Measurements from ENCODE around the gene PTPN12. TPM values are rescaled to one million over a fixed set of nuclear protein-coding genes. Genes with fewer than 3 reads are reported as not detected.

The PTPN12 gene
- polyA plus RNA-seq, 3 donors: 78.8 to 103 (median 84.9) TPM

Other genes with a start within 250 kb of the PTPN12 start
- 10 to 100 TPM in 2 of 3 donors, 1 to 10 TPM in 1; 9.0 to 16.1 (median 12.7) TPM for gene GSAP, start 120.9 kb upstream of the PTPN12 start, polyA plus RNA-seq (ENCODE audit: insufficient read length in 3 of 3)
- 10 to 100 TPM; 30.4 to 36.1 (median 31.4) TPM for gene RSBN1L, start 159.2 kb downstream of the PTPN12 start, polyA plus RNA-seq (ENCODE audit: insufficient read length in 3 of 3)

Data from renal cortex interstitium (tissue), 3 donors.